ENCODE measurements around the gene DIPK1A.
A peak's percentile ranks its signal among the peaks of the same experiment; 100 is the strongest.
"Not testable (repeated sequence)": the region's sequence is repeated elsewhere in the genome, so short reads cannot be mapped to it uniquely, and the experiment has no call there.

Gene DIPK1A

GRCh38 chr1:92975551-92976232, 14.4 kb upstream of the DIPK1A start:
- DNase-seq, result no peak

GRCh38 chr1:92974112-92974511, 12.8 kb upstream of the DIPK1A start:
- not testable (repeated sequence) for DNase-seq

GRCh38 chr1:92973203-92973897, 12.1 kb upstream of the DIPK1A start:
- no peak for DNase-seq

GRCh38 chr1:92972409-92973129, 11.3 kb upstream of the DIPK1A start:
- DNase-seq, result no peak

GRCh38 chr1:92971932-92972331, 10.7 kb upstream of the DIPK1A start:
- not testable (repeated sequence) for DNase-seq

GRCh38 chr1:92970990-92971689, 9.9 kb upstream of the DIPK1A start:
- DNase-seq, result no peak

- no peak for DNase-seq
Observed at GRCh38 chr1:92969517-92969916, 8.3 kb upstream of the DIPK1A start.

GRCh38 chr1:92968138-92969032, 7.1 kb upstream of the DIPK1A start:
- DNase-seq, result no peak

- no peak for DNase-seq
Observed at GRCh38 chr1:92964998-92965397, 3.7 kb upstream of the DIPK1A start.

GRCh38 chr1:92964316-92964715, 3.1 kb upstream of the DIPK1A start:
- DNase-seq, result no peak

GRCh38 chr1:92961896-92962752, 862 bp upstream of the DIPK1A start:
- peak; percentile 86 for DNase-seq

- peak; percentile 83 for DNase-seq
Observed at GRCh38 chr1:92960395-92961130, 699 bp downstream of the DIPK1A start.

GRCh38 chr1:92958203-92958970, 2.9 kb downstream of the DIPK1A start:
- no peak for DNase-seq

- DNase-seq, result no peak
Observed at GRCh38 chr1:92957030-92957734, 4.1 kb downstream of the DIPK1A start.

- DNase-seq, result no peak
Observed at GRCh38 chr1:92956254-92957029, 4.8 kb downstream of the DIPK1A start.

- DNase-seq, result no peak
Observed at GRCh38 chr1:92953491-92953890, 7.8 kb downstream of the DIPK1A start.

GRCh38 chr1:92952714-92953113, 8.5 kb downstream of the DIPK1A start:
- no peak for DNase-seq

- peak; percentile 85 for DNase-seq
Observed at GRCh38 chr1:92951141-92951582, 10.1 kb downstream of the DIPK1A start.
